ENCODE results near the gene NME2.
"Not testable (repeated sequence)": the region's sequence is repeated elsewhere in the genome, so short reads cannot be mapped to it uniquely, and the experiment has no call there.

NME2 gene

DNA sequence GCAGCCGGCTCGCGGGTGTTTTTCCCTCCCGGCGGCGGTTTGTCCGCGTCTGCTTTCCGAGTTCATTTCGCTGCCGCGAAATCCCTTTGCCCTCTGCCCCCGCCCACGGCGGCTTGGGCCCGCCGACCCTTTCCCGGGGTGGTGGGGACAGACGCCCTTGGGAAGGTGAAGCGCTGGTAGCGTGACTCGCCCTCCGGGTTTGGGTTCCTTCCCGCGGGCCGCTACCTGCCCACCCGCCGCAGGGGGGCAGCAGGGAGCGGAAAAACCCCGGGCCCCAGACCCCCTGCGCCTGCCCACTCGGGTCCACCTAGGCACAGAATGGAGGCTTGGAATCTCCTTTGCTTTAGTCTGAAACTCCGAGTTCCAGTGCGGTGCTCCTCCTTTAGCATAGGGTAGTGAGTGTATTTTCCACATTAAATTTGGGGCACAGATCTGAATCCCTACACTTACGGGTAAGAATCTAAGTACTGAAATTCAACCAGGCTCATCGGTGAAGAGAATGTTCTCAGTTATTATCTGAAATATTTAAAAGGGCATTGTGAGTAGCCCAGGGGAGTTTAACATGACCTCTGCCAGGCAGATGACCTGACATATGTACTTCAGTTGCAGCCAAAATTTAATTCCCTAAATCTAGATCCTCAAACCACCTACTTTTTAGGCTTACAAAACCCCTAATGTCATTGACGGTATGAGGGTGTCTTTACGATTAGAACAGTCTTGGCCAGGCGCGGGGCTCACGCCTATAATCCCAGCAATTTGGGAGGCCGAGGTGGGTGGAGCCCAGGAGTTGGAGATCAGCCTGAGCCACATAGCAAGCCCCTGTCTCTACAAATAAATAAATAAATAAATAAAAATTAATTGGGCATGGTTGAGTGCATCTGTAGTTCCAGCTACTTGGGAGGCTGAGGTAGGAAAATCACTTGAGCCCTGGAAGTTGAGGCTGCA lies 1.0 kb downstream of the NME2 start (continued):
- TF ChIP-seq, protein P1, sequence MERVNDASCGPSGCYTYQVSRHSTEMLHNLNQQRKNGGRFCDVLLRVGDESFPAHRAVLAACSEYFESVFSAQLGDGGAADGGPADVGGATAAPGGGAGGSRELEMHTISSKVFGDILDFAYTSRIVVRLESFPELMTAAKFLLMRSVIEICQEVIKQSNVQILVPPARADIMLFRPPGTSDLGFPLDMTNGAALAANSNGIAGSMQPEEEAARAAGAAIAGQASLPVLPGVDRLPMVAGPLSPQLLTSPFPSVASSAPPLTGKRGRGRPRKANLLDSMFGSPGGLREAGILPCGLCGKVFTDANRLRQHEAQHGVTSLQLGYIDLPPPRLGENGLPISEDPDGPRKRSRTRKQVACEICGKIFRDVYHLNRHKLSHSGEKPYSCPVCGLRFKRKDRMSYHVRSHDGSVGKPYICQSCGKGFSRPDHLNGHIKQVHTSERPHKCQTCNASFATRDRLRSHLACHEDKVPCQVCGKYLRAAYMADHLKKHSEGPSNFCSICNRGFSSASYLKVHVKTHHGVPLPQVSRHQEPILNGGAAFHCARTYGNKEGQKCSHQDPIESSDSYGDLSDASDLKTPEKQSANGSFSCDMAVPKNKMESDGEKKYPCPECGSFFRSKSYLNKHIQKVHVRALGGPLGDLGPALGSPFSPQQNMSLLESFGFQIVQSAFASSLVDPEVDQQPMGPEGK (tag by site-specific recombination; IDR thresholded peaks at IDR 0.05) = peak; percentile 75
- TF ChIP-seq SP2 (tag by site-specific recombination; IDR thresholded peaks at IDR 0.05) (peak; percentile 11; the same call in 1 of the 2 replicates), ZFHX2 (tag by site-specific recombination; conservative IDR thresholded peaks at IDR 0.05) (peak; percentile 67; the same call in 1 of the 2 replicates), CTCF (tag by site-specific recombination; IDR thresholded peaks at IDR 0.05) (peak; percentile 91), ZNF658 (tag by site-specific recombination; IDR thresholded peaks at IDR 0.05) (no peak)

DNA sequence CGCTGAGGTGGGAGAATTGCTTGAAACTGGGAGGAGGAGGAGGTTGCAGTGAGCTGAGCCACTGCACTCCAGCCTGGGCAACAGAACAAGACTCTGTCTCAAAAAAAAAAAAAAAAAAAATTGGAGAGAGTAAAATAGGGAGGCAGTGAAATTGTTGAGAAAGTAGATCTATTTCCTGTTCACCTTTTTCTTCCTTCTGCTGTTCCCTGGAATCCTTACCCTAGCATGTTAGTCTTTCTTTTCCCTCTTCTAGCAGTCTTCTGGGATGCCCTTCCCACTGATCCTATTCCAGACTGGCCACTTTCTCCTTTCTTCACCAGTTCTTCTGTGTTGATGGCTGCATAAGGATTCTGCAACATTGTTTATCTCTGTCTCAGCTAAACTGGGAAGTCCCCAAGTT lies 3.1 kb downstream of the NME2 start:
- ChIA-PET POLR2A (interaction anchor here (0.7 kb wide), 1 partner anchor 13 kb away, joined by 3 read pairs; no protein-coding TSS in a partner anchor), CTCF (no interaction called here)
- Histone ChIP-seq H3K4me1 (ENCODE audit: control insufficient read depth, insufficient read depth, low read length) (0 out of 2 replicates have a peak, but pooled peaks cover 5% of the 10 kb centered on the region), H3K4me3 (ENCODE audit: low read depth, low read length) (no peak overlapping the region), H3K27ac (ENCODE audit: extremely low read depth, low read depth, low read length) (no peak overlapping the region), H3K9me3 (ENCODE audit: control insufficient read depth, insufficient read depth, low read depth, low read length) (no peaks in the 10 kb centered on the region), H3K36me3 (ENCODE audit: control insufficient read depth in 2 of 2, insufficient read depth in 1 of 2, low read length in 2 of 2) (peaks cover 55 to 64% of the 10 kb centered on the region in 2 experiments)
- TF ChIP-seq, protein P2, sequence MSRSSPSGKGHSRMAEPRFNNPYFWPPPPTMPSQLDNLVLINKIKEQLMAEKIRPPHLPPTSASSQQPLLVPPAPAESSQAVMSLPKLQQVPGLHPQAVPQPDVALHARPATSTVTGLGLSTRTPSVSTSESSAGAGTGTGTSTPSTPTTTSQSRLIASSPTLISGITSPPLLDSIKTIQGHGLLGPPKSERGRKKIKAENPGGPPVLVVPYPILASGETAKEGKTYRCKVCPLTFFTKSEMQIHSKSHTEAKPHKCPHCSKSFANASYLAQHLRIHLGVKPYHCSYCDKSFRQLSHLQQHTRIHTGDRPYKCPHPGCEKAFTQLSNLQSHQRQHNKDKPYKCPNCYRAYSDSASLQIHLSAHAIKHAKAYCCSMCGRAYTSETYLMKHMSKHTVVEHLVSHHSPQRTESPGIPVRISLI (tag by site-specific recombination; IDR thresholded peaks at IDR 0.05) = 0 out of 2 replicates have a peak, but pooled peaks have one; percentile 21
- no peak for TF ChIP-seq ZNF837 (tag by site-specific recombination; IDR thresholded peaks at IDR 0.05)
- no peak for TF ChIP-seq ZNF660 (tag by site-specific recombination; IDR thresholded peaks at IDR 0.05)
- no peak for TF ChIP-seq MEIS1 (CRISPR knock-in tag; IDR thresholded peaks at IDR 0.05; ENCODE audit: borderline replicate concordance)
- TF ChIP-seq PRDM1 (tag by site-specific recombination; IDR thresholded peaks at IDR 0.05) = peak; percentile 95
- no peak for TF ChIP-seq KLF7 (tag by site-specific recombination; IDR thresholded peaks at IDR 0.05; ENCODE audit: borderline replicate concordance)
- no peak for TF ChIP-seq ZNF274 (IDR thresholded peaks at IDR 0.05; ENCODE audit: low read length)
- TF ChIP-seq ZNF274 (tag by site-specific recombination; IDR thresholded peaks at IDR 0.05; ENCODE audit: borderline replicate concordance) = no peak

DNA sequence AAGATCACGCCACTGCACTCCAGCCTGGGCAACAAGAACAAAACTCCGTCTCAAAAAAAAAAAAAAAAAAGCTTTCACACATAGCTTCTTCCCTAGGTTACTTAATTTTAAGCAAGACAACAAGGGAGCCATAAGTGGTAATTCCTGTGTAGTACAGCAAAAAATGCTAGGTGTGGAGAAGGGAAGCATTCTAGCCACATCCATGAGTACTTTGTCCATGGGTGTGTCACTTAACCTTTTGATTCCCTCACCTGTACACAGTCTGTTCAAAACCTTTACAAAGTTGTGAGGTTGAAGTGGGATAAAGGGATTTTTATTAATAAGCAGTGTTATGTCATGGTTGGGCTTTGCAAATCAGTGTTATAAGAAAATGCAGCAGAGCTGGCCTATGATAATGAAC lies 4.5 kb downstream of the NME2 start:
- POLR2A ChIA-PET = interaction anchor here (0.7 kb wide), 2 partner anchors 88 to 497 kb away, joined by 3 to 5 read pairs; no protein-coding TSS in a partner anchor
- H3K4me1 ChIP-seq (ENCODE audit: control insufficient read depth, insufficient read depth, low read length) = 0 out of 2 replicates have a peak, but pooled peaks cover 5% of the 10 kb centered on the region
- no peak overlapping the region for H3K27ac ChIP-seq (ENCODE audit: extremely low read depth, low read depth, low read length)
- TF ChIP-seq ZNF449 (tag by site-specific recombination; IDR thresholded peaks at IDR 0.05) (peak; percentile 77), ZNF335 (tag by site-specific recombination; conservative IDR thresholded peaks at IDR 0.05) (no peak)
- H3K9me3 ChIP-seq (ENCODE audit: control insufficient read depth, insufficient read depth, low read depth, low read length) = no peaks in the 10 kb centered on the region
- CTCF ChIA-PET = interaction anchor here (0.6 to 1.2 kb wide), 2 partner anchors 44 to 62 kb away, joined by 3 to 4 read pairs; no protein-coding TSS in a partner anchor
- H3K36me3 ChIP-seq (ENCODE audit: control insufficient read depth in 2 of 2, insufficient read depth in 1 of 2, low read length in 2 of 2) = peaks cover 61 to 73% of the 10 kb centered on the region in 2 experiments
- H3K4me3 ChIP-seq (ENCODE audit: low read depth, low read length) = no peak overlapping the region

GRCh38 chr17:51172030-51172429 lies 5.8 kb downstream of the NME2 start:
- H3K4me1 ChIP-seq (ENCODE audit: control insufficient read depth, insufficient read depth, low read length); POLR2A ChIA-PET; H3K9me3 ChIP-seq (ENCODE audit: control insufficient read depth, insufficient read depth, low read depth, low read length); H3K4me3 ChIP-seq (ENCODE audit: low read depth, low read length); H3K27ac ChIP-seq (ENCODE audit: extremely low read depth, low read depth, low read length): not testable (repeated sequence)
- H3K36me3 ChIP-seq (ENCODE audit: control insufficient read depth in 2 of 2, insufficient read depth in 1 of 2, low read length in 2 of 2) = peaks cover 61 to 74% of the 10 kb centered on the region in 2 experiments
- CTCF ChIA-PET = interaction anchor here (1.1 kb wide), 1 partner anchor 330 kb away, joined by 4 read pairs; no protein-coding TSS in a partner anchor
